ENCODE results near the gene HMGB4.

The HMGB4 gene

DNA sequence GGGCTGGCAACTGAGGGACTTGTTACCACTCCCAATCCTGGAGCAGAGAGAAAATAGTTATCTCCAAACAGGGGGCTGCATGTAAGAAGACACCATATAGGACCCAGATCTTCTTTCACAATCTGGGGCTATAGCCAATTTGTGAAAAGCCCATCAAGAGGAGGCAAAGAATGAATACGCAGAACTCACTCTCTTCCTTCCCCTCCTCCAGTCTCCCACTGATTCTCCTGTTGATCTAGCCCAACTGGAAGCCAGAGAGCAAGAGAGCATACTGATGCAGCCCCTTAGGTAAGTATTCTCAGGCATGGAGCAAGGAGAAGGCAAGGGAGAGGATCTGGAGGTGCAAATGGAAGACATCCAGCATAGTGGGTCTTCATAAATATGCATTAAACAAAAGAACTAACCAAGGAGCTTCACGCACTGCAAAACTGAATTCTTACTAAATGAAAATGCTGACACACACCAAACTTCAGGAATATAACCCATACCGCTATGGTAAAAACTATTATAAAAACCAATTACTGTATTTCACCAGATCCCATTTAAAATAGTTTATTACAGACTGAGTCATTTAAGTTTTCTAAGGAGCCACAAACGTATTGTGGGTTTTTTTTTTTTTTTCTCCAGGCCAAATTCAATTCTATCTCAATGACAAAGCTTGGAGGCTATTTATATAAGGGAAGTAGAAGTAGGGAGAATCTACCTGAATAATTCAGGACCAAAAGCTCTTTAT lies 15.5 kb upstream of the HMGB4 start:
- no peak for DNase-seq

DNA sequence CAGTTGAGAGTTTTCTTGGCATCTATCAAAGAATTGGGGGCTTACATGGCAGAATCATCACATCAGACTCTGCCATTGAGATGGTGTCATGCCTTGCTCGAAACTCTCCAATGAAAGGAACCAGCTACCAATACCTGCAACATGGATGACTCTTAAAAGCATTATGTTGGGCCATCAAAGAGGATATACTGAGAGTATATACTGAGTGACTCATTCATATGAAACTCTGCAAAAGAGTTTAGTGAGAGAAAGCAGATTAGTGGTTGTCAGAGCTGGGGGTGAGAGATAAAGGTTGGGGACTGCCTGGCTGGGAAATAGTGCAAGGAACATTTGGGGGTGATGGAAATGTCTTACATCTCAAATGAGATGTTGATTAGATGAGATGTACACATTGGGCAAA lies 14.7 kb upstream of the HMGB4 start:
- peak; percentile 15 for DNase-seq

DNA sequence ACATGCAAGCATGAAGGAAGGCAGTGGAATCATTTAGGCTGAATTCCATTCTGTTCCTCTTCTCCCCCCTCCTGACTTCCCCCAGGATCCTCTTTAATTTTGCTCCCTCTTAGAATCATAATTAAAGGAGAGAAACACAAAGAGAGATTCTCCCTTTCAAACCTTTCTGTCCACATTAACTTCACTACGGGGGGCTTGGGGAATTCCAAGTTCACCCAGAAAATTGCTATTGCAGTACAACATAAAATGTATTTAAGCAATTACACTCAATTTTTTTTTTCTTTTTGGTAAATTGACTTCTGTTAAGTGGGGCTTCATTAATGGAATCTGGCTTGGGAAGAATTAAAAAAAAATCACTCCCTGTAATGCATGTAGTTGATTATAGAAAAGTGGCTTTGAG lies 13.4 kb upstream of the HMGB4 start:
- DNase-seq = no peak

DNA sequence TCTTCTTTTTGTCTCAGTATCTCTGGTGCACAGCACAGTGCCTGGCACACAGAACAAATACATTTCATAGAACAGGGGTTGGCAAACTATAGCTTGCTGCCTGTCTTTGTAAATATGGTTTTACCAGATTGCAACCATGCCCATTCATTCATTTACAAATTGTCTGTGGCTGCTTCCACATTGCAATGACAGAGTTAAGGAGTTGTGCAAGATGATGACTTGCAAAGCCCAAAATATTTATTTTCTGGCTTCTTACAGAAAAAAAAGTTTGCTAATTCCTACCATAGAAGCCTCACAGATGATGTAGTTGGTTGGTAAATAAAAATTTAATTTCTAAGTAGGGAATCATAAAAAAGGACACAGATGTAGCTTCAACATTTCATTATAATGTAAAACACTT lies 11.2 kb upstream of the HMGB4 start:
- no peak for DNase-seq

DNA sequence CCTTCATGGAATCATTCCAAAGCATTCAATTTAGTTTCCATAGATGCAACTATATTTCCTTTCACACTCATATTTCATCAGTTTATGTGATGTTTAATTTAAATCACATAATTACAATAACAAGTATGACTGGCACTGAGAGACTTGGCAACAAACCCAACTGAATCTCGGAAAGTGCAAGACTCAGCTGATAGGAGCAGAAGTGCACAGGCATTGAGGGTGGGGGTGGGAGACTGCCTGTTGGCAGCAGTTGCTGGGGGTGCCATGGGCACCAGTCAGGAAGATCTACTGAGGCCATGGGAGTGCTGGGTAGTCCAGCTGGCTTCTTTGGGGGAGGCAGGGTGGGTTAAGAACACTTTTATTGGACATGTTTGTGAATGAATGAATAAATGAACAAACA lies 10.4 kb upstream of the HMGB4 start:
- no peak for DNase-seq

DNA sequence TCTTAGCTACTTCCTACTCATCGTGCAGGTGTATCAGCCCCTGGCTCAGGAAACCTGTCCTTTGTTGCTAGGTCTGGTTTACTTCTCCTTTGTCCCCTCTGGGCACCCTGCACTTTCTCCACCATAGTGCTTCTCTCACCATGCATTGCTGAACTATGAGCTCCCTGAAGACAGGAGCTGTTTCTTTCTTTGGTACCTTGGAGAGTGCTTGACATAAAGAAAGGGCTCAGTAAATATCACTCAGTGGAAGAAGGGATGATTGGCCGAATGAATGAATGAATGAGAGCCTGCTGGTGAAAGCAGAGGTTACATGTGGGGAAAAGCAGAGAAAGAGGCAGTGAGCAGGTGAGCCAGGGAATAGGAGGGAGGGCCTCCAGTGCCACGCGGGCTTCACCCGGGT lies 9.8 kb upstream of the HMGB4 start:
- DNase-seq = no peak

DNA sequence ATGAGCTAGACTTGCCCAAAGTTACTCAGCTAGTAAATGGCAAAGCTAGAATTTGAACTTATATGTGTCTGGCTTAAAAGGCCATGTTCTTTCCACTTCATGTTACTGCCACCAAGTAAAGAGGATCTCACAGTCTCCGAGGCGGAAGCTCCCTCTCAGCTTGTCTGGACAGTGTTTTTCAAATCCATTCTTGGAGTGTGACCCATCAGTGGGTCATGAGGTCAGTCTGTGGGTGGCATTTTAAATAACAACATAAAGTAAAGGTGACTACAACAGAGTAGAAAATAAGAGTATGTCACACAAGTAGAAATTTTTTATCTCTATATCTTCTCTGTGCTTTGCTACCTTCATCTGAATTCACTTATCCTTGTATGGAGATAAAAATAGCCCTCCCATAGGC lies 3.2 kb upstream of the HMGB4 start:
- DNase-seq = peak; percentile 48

DNA sequence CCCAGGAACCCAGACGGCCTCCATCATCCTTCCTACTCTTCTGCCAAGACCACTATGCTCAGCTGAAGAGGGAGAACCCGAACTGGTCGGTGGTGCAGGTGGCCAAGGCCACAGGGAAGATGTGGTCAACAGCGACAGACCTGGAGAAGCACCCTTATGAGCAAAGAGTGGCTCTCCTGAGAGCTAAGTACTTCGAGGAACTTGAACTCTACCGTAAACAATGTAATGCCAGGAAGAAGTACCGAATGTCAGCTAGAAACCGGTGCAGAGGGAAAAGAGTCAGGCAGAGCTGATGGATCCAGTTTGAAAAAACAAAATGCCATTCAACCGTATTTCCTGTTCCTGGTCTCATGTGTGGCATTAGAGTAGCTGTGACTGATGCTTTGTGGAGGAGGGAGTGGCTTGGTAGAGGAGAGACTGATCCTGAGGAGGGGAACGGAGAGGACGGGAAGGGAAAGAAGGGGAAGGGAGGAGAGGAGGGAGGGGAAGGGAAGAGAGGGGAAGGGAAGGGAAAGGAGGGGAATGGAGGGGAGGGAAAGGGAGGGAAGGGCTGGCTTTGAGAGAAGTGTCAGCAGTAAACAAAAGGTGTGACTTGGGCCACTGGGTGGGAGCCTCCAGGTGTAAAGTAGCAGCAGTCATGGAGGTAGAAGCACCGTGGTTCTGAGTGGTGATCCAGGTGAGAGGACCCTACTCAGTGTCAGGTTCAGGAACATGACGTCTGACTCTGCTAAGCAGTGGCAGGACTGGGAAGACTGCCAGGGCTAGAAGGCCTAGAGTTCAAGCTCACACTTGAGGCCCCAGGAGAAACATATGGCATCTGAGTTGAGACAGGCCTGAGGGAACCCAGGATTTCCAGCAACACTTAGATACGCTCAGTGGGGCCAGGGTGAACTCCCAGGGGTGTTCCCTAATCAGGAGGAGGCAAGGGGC lies 846 bp downstream of the HMGB4 start:
- no peak for DNase-seq

DNA sequence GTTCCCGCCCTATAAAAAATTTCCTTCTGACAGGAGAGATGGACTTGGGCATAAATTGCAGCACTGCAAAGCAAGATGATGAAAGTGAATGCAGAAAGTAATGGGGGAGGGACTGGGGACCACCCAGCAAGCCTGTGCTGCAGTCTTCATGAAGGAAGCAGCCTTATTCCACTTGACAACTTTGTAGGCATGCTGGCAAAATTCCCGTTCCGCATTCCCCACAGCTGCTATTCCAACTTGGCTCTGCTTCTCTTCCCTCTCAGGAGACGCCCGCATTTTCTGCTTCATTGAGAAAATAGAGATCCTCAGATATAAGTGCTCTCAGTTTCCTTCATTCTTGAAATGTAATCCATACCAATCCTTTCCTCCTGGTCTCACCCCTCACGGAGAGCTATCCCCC lies 2.4 kb downstream of the HMGB4 start:
- DNase-seq = peak; percentile 60

DNA sequence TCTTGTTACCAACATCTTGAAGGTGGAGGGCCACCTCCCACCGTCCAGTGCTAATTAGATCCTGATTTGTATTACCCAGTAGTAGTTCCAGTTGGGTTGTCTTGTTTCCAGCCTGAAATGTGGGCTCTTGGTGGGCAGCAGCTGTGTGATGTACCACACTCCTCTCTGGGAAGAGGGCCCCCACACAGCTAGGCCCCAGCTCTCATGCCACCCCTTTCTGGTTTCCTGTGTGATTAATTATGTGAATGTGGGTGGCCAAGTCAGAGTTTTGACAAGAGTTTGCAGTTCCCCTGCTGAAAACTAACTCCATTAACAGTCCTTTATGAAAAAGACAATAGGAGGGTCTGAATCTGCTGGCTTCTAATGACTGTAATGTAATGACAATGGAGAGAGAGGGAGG lies 3.8 kb downstream of the HMGB4 start:
- no peak for DNase-seq

DNA sequence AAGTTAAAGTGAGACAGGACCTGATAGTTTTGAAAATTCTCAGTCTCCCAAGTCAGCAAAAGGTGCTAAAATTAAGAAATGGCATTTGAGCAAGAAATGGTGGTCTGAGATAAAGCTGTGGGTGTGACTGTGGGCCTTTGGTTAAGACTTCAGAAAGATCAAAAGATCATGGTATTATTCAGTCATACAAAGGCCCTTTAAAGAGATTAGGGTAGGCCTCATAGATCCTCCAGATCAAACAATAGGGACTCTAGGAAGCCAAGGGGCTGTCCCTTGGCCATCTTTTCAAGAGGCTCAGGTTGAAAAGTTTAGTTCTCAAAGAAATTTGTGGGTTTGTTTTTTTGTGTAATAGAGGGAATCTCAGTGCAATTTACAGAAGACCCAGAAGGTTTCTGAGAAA lies 8.4 kb downstream of the HMGB4 start:
- no peak for DNase-seq

DNA sequence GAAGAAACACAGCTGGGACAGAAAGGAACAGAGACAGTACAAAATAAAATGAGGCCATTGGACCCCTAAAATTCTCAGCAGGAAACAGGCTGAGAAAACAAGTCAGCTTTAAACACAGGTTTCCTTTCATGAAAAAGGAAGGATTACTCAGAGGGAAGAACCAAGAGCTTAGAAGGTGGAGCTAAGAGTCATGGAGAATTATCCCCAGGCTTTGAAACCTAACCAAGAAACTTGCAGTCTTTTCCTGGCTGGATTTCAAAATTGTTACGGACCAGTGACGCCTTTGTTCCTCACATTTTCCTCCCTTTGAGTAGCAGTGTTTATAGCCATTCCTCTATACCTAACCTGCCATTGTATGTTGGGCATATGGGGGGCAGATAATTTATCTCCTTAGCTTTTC lies 8.8 kb downstream of the HMGB4 start:
- no peak for DNase-seq

DNA sequence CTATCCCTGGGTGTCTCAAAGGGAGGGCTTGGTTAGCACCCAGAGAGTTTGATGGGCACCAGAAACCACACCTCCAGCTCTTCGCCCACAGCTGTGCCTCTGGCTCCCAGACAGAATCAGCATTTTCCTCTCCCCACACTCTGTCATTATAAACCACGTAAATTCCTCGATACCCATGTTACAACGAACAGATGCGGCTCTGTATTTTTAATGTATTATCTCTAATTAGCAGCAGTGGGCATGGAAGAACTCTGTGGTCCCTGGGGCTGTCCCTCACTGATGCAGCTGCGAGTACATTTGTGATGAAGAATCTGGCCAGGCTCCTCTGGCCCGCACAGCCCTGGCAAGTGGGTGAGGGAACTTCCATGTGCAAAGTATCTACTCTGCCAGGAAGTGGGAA lies 10.8 kb downstream of the HMGB4 start:
- DNase-seq = no peak

DNA sequence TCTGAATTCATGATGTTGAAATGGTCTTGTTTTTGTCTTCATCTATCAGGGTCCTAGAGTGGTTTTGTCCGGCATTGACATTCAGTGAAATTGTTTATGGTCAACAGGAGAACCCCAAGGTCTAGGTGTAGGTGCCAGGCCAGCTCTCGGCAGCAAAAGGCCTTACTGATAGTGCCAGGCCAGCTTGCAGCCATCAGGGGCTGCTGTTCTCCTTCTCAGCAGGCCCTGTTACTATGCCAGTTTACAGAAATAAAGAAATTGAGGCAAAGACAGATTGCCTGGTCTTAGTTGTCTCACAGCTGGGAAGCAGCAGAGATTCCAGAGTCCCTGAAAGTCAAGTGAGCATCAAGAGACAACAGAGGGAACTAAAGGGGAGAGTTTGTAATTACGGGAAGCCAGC lies 12.0 kb downstream of the HMGB4 start:
- DNase-seq = no peak

DNA sequence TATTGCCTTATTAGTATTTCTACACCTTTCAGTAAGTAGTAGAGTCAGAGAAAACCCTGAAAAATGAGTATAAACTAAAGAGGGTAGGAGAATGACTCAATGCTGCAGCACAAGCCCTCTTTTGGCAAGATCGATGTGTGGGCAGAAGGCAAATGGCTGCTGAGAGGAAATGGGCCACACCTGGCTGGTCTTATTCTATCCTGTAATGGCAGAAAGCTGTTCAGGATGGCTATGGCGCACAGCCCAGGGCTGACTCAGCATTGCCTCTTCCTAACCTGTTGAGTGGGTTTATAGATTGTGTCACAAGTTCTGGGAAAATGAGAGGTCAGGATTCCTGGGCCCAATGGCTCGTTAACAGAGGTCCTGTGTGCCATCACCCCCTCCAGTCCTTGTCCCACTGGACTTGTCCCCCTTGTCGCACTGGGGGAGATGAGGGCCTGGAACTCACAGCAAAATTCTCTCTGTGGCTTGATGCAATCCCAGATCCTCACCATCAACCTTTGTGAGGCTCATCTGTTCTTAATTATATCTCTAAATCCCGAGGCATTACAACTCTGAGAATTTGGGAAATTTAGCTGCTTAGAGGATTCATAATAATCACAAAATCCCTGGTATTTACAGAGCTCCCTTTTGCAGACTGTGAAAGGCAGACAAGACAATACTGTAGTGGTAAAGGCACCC lies 13.2 kb downstream of the HMGB4 start:
- peak; percentile 36 for DNase-seq

DNA sequence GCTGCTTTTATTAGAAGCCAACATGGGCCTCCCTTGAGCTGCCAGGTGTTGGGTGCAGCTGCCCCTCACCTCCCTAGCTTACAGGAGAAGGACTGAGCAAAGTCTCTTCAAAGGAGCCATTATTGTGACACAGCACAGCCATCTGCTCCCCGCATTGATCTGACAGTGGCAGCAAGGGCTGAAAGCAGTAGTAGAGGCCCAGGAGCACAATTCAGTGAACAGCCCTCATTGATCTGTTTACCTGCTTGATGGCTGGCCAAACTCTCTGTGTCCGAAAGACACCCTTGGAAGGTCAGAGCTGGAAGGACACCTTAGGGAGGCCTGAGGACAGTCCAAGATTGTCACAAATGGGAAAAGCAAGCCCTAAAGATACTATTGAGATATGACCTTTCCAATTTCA lies 14.5 kb downstream of the HMGB4 start:
- no peak for DNase-seq

DNA sequence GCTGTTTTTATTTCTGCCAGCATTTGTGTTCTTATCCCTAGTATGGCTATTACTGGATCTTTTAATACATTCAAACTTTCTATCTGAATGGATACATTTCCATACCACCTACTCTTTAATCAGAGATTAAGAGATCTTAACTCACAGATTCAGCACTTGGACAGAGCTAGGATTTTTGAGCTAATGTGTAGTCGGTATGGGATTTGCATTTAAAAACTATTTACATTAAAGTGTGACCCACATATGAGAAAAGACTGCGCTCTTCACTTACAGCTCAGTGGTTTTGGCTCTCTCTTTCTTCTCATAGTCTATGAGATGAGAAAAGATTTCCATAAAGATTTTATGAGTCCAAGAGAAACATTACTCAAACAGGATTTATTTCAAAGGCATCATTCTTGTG lies 16.4 kb downstream of the HMGB4 start:
- peak; percentile 46 for DNase-seq

DNA sequence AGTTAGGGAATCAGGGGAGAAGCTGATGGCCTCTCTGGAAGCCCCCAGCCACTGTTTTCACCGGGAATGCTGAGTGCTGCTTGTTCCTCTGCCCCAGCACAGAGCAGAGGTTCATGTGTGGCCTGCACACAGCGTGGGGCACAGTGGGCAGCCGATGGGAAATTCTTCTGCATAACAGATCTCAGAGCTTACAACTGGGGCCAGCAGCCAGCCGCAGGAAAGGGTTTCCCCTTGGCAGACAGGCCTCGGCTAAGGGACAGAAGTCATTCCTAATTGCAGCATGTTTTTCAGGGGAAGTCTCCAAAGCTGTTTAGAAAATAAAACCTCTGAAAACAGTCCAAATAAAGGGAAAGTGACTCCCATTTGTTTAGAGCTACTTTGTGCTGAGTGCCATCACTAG lies 22.6 kb downstream of the HMGB4 start:
- no peak for DNase-seq

DNA sequence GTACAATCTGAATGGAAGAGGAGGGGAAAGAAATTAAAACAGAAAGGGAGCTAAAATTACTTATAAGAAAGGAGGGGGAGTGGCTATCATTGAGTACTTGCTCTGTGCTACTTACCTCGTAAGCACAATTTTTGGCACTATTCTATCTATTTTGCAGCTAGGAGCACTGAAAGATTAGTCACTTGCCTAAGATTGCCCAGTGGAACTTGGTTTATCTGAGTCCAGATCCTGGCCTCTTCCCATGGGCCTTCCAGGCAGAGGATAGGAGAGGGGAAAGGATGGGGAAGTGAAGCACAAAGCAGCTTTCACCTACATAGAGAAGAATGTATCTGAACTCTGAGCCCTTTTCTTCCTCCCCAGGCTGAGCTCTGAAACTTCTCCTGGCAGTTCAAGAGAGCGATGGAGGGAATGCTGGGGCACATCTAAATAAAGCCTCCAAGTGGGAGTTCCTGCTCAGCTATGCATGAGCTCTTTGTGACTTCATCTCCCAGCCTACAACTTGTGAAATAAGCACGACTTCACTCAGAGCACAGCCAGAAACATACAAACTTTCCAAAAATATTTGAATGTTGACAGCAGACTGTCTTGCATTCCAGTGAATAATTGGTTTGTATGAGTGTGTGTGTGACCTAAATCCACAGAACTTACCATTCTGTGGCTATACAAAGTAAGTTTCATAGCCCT lies 29.4 kb downstream of the HMGB4 start:
- peak; percentile 89 for DNase-seq

DNA sequence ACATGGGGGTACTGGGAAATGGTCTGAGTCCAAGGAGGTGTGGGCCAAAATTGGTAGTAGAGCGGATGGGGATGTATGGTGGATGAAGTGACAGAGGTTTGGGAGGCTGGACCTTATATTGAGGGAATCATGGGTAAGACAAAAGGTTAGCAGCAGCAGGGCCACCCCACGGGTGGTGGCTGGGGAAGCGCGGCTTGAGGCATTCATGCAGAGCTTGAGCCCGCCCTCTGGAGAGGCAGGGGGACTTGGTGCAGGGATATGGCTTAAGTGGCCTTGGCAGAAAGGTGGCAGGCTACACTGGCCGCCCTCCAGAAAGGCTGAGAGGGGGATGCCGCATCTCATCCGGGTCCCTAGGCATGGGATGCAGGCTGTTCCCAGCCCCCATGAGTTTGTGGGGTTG lies 31.5 kb downstream of the HMGB4 start:
- DNase-seq = no peak

DNA sequence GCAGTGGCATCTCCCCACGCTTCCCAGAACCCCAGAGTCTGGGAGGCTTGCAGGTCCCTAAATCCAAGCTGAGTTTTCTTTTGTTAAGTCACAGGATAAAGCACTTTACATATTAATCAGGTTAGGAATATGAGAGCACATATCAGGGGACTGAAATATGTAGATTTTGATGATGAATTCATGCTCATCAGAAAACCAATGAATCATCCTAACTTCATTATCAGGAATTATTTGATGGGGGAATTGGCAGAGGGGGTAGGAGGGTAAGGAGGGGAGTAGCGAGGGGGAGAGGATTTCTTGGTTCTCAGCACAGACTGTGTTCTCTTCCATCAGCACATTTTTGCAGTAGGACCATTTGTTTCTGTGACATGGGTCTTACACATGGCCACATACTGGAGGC lies 32.1 kb downstream of the HMGB4 start:
- DNase-seq = no peak

DNA sequence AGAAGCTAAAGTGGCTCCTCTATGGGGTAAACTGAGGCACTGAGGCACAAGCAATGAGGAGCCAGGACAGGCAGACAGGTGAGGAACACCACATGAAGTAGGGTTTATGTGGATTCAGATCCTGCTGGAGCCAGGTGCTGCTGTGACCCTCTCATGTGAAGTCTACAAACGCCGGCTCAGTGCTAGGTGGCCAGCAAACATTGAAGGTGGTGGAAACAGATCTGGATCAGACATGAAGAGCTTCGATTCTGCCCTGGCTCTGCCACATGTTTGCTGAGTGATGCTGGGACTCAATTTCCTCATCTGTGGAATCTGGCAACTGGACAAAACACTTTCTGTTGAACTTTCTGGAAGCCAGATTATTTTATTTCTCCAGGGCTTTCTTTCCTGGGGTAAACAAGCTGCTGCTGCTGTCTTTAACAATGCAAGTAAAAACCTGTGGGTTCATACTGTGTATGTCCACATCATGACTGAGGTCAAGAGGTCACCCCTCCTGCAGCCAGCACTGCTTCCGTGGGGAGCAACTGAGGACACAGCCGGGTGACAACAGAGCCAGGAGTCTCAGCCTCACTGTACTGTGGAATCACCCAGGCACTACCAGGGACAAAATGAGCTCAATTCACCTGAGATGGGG lies 33.3 kb downstream of the HMGB4 start:
- DNase-seq = no peak
